ENCODE results near the gene KLHL14. TPM values are rescaled to one million over a fixed set of nuclear protein-coding genes. Genes with fewer than 3 reads are reported as not detected.

KLHL14 gene
- total RNA-seq, 1 donor from 2014 or later = not detected

DNA sequence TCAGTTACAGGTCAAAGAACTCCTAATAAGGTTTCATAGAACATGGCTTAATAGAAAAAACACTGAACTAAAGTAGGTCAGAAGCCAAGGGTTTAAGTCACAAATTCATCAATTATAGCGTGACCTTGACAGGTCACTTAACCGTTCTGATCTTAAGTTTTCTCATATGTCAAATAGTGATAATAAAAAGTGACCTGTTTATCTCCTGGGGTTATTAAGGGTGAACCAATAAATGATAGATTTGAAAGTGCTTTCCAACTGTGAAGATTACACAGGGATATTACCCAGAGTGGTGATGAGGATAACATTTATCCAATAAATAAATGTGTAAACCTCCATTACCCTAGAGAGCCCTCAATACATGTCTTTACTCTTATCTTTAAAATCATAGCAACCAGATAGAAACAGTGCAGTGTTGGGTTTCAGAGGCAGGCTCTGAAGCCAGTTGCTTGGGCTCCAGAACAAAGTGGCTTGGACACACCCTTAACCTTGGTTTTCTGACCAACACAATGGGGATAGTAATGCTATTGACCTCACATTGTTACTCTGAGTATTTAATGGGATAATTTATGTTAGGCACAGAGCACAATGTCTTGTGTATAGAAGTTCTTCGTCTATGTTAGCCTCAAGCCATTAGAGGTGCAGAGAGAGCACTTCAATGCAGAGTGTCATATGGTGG, 48.6 kb downstream of the KLHL14 start:
- ATAC-seq = no peak
- DNase-seq (ENCODE audit: low spot score) = no peak

- ATAC-seq (no peak), DNase-seq (ENCODE audit: low spot score) (no peak)
These were observed 50.5 kb downstream of the KLHL14 start for GRCh38 chr18:32722279-32722678.

- DNase-seq (ENCODE audit: low spot score) = no peak
- no peak for ATAC-seq
These were observed 55.7 kb downstream of the KLHL14 start for GRCh38 chr18:32717126-32717525.

- peak; percentile 98 for ATAC-seq
- no peak for DNase-seq (ENCODE audit: low spot score)
These were observed 58.2 kb downstream of the KLHL14 start for GRCh38 chr18:32714571-32715148.

DNA sequence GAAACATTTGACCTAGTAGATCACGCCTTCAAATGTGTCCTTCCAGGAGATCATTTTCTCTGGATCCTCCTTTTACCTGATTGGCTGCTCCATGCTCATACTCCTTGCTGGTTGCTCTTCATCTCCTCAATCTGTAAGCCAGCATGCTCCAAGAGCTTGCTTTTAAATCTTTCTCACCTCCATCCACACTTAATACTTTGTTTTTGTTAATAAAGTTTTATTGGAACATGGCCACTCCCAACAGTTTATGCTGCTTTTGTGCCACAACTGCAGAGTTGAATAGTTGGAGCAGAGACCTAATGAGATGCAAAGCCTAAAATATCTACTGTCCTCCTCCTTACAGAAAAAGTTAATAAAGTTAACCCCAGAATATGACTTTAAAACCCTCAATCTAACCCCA, 60.0 kb downstream of the KLHL14 start:
- DNase-seq (ENCODE audit: low spot score) (no peak), ATAC-seq (no peak)

GRCh38 chr18:32711862-32712261, 61.0 kb downstream of the KLHL14 start:
- DNase-seq (ENCODE audit: low spot score) = no peak
- no peak for ATAC-seq

GRCh38 chr18:32707586-32707985, 65.2 kb downstream of the KLHL14 start:
- DNase-seq (ENCODE audit: low spot score) = no peak

GRCh38 chr18:32707147-32707546, 65.7 kb downstream of the KLHL14 start:
- ATAC-seq (no peak), DNase-seq (ENCODE audit: low spot score) (no peak)

More at GRCh38 chr18:32707586-32707985, 65.2 kb downstream of the KLHL14 start:
- no peak for ATAC-seq

GRCh38 chr18:32701313-32701712, 71.5 kb downstream of the KLHL14 start:
- DNase-seq (ENCODE audit: low spot score) = no peak
- no peak for ATAC-seq

GRCh38 chr18:32698153-32698552, 74.7 kb downstream of the KLHL14 start:
- ATAC-seq (no peak), DNase-seq (ENCODE audit: low spot score) (no peak)

DNA sequence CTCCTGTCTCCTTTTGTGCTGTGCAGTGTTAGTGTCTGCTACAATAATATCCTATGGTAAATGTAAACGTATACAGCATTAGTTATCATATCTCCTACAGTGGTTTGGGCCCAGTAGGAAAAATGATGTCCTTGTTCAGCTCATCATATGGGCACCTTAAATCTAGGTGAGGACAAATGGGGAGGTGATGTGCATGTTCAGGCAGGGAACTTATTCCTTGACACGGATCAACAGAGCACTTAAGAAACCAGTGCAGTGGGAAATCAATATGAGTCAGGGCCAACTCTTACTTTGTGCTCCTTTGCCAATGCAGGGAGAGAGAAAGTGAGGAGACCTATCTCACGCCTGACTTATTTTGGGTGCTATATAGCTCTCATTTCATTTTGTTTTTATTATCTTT, 76.4 kb downstream of the KLHL14 start:
- no peak for DNase-seq (ENCODE audit: low spot score)
- no peak for ATAC-seq

DNA sequence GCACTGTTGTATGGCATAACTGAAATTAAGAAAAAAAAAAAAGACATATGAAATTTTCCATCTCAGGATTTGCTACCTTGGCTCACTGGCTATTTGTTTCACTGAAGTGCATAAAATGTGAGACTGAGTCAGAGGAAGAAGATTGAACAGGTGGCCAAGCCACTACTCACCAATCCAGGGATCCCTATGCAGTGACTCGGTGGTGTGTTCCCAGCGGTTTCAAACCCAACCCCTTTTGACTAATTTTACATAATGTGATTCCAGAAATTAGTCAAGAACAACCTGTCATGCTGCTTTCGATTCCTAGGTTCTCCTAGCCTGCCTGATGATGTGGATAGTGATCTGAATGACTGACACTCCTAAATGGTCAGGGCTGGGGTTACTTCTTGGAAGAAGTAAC, 77.3 kb downstream of the KLHL14 start:
- no peak for DNase-seq (ENCODE audit: low spot score)
- no peak for ATAC-seq

DNA sequence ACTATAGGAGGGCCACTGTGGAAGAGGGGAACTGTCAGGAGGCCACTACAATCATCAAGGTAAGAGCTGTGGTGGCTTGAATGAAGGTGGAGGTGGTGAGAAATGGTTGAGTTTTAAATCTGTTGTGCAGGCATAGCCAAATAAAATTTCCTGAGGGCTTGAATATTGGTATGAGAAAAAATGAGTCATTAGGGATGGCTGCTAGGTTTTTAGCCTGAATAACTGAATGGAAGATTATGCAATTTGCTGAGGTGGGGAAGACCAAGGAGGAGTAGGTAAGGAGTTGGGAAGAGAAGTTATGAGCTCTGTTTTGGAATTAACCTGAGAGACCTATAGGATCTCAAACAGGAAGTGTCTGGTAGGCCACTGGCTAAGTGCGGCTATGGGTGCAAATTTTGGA, 84.0 kb downstream of the KLHL14 start:
- no peak for ATAC-seq

GRCh38 chr18:32684940-32685339, 87.9 kb downstream of the KLHL14 start:
- DNase-seq (ENCODE audit: low spot score) = no peak
- no peak for ATAC-seq

More for the DNA sequence above, 84.0 kb downstream of the KLHL14 start:
- no peak for DNase-seq (ENCODE audit: low spot score)

DNA sequence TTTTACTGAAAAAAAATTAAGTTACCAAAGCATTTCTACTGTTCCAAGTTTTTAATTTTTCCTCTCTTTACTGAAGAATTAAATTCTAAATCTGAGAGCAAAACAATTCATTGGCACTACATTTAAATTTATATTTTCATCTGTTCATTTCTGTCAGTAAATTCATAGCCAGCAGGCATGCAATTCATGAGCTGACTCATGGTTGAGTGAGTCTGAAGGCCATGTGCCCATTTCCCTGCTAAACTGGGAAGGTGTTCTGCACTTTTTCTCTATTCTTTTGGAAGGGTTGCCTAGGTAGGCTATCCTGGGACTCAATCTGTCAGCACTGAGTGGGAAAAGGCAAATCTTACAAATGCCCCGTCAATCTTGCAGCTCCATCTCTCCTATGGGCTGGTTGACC, 88.7 kb downstream of the KLHL14 start:
- ATAC-seq = no peak
- no peak for DNase-seq (ENCODE audit: low spot score)

GRCh38 chr18:32683044-32683443, 89.8 kb downstream of the KLHL14 start:
- DNase-seq (ENCODE audit: low spot score) = no peak
- ATAC-seq = no peak

DNA sequence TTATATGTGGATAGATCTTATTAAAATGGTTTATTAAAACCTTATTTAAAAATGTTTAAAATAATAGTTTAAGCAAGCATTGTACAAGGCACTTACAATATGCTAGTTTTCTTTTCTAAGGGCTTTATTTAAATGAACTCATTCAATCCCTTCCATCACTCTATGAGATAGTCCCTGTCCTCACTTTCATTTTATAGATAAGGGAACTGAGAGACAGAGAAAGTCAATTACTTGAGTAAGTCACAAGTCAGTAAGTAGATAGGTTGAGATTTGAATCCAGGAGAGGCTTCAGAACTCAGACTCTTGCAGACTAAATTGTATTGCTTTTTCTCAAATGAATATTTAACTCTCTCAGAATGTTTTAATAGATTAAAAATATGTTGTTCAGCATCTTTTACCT, 95.2 kb downstream of the KLHL14 start:
- ATAC-seq (no peak), DNase-seq (ENCODE audit: low spot score) (no peak)

- no peak for DNase-seq (ENCODE audit: low spot score)
- peak; percentile 33 for ATAC-seq
These were observed 98.3 kb downstream of the KLHL14 start for GRCh38 chr18:32674491-32674890.

DNA sequence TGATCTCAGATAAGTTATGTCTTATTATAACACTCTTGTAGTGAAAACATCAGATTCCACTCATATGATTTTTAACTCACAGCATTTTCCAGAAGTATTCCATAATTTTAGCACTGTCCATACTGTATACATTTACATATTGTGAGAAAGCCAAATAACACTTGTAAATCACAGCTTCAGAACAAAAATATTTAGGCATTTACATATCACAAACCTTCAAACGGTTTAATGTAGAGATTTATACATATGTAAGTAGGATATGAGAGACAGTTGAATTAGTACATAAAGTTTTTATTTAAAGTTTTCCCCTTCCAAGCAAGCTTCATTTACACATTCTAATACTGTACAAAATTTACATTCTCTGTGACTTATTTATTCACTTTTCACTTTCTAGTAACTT, 100.4 kb downstream of the KLHL14 start:
- ATAC-seq = no peak

GRCh38 chr18:32670727-32671126, 102.1 kb downstream of the KLHL14 start:
- DNase-seq (ENCODE audit: low spot score) = no peak
- ATAC-seq = no peak

More for the DNA sequence above, 100.4 kb downstream of the KLHL14 start:
- no peak for DNase-seq (ENCODE audit: low spot score)

DNA sequence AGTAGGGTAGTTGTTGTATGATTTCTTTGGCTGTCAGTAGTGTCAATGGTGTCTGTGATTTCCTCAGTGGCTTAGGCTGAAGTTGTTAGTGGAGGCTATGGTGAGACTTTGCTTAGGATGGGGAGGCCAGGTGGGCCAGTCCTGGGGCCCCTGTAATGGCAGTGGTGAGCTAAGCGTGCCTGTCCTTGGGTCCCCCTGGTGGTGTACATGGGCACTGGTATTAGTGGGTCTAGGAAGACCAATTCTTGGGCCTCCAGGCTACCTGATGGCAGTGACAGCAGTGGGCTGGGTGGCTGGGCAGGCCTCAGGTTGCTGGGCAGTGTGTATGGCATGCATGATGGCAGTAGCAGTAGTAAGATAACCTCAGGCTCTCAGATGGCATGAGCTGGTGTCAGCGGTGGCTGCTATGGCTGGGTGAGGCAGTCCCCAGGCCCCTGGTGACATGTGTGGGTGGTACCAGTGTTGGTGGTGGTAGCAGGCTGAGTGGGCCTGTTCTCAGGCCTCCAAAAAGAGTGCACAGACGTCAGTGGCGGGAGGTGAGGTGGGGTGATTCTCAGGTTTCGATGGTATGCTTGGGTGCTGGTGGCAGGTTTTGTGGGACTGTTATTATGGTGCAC, 103.2 kb downstream of the KLHL14 start:
- no peak for ATAC-seq
- DNase-seq (ENCODE audit: low spot score) = no peak

DNA sequence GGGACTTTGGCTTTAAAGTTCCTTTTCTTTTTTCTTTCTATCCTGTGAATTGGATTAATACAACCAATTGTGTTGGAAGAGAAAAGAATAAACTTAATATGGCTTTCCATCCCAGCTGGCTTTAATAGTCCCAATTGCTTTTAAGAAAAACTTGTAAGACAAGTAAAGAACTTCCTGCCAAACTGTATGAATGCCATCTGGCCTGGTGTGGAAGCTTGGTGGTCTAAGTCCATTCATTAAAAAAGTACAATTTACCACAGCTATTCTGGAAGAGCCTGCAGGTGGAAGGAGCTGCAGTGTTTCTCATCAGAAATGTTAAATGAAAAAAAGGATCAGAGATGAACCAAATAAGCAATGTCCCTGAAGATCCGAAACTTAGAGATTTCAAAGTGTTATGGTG, 103.9 kb downstream of the KLHL14 start:
- DNase-seq (ENCODE audit: low spot score) = no peak
- ATAC-seq = no peak
